ENCODE data around the gene TNNT3.
"Not testable (repeated sequence)": the region's sequence is repeated elsewhere in the genome, so short reads cannot be mapped to it uniquely, and the experiment has no call there.

Gene TNNT3

DNA sequence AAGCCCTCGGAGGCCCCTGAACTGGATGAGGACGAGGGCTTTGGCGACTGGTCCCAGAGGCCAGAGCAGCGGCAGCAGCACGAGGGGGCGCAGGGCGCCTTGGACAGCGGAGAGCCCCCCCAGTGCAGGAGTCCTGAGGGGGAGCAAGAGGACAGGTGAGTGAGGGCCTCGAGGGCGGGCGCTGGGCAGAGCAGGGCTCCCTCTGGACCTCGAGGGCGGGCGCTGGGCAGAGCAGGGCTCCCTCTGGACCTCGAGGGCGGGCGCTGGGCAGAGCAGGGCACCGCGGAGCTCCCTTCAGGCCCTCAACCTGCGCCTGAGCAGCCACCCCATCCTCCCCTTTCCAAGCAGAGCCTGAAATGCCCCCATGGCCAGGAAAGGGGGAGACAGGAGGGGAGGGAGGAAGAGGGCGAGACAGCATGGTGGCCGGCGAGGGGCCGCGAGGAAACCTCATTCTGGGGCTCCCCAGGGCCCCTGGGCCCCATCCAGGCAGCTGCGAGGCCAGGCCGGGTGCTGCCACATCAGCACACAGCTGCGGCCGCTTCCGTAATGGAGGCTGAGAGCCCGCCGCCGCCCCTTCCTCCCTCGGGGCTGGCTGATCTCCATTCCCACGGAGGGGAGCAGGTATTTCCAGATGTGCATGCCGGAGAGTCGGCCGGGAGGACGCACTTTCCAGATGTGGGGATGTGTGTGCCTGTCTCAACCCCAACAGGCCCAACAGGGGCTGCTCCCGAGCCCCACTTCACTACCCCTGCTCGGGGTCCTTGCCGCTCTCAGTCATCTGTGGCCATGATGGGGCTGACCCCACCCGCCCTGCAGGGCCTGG lies 37.9 kb upstream of the TNNT3 start:
- no peak for DNase-seq (ENCODE audit: low read depth in 2 of 2)

DNA sequence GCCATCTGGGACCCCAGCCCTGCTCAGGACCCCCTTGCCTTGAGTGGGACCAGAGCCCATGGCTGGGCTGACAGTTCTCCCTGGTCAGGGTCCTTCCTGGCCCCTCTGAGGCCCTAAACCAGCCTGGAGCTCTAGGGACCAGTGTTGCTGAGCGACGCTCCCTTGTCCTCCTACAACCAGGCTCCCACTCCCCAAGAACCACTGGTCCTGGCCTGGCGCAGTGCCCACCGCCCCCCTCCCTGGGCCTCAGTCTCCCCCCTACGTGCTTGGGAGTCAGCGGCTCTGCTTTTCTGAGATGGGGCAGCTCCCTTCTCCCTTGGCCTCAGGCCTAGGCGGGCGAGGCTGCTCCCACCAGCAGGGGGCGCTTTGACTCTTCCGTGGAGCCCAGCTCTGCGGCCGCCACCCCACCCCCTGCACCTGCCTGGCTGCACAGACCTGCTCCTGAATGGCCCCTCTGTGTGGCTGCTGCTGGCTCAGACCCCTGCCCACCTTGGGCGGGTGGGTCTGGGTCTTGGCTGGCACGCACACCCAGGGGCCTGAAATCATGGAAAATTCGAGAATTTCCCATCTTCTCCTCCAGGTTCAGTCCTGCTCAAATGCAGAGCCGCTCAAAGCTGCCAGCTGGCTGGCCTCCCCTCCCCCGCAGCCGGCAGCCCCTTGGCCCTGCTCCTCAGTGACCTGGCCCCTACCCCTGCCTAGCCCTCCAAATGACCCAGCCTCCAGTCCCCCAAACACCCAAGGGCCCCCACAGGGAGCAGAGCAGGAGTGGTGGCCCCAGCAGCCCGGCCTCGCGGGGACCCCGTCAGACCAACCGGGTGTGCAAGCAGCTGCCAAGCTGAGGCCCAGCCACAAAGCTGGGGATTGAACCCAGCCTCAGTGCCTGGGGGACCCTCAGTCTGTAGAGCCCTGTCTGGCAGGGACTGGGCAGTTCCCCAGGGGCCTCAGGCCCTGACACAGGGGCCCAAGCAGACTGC lies 37.0 kb upstream of the TNNT3 start:
- peak; percentile 68 to 75 for DNase-seq (ENCODE audit: low read depth in 2 of 2)

- DNase-seq (ENCODE audit: low read depth in 2 of 2), result no peak
Observed at GRCh38 chr11:1883346-1884302, 35.9 kb upstream of the TNNT3 start.

- DNase-seq (ENCODE audit: low read depth in 2 of 2), result no peak
Observed at GRCh38 chr11:1884303-1884700, 35.2 kb upstream of the TNNT3 start.

- not testable (repeated sequence) for DNase-seq (ENCODE audit: low read depth in 2 of 2)
Observed at GRCh38 chr11:1886551-1886950, 33.0 kb upstream of the TNNT3 start.

- no peak for DNase-seq (ENCODE audit: low read depth in 2 of 2)
Observed at GRCh38 chr11:1887451-1888346, 31.8 kb upstream of the TNNT3 start.

DNA sequence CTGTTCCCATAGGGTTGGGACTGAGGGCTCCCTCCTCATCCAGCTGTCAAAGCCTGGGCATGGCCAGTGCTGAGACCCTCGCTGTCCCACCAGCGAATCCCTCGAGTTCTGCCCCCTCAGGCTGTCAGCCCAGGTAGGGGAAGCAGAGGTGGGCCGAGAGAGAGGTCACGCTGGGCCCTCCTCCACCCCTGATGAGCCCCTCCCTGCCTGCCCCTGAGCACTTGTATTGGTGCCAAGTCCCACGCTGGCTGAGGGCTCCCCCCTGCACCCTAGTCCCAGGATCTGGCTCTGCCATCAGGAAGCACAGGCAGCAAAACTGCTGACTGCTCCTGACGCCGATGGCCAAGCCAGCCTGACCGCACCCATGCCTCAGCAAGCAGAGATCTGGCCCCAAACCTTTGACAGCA lies 31.2 kb upstream of the TNNT3 start:
- DNase-seq (ENCODE audit: low read depth in 2 of 2), result no peak

- no peak for DNase-seq (ENCODE audit: low read depth in 2 of 2)
Observed at GRCh38 chr11:1888811-1889210, 30.7 kb upstream of the TNNT3 start.

- peak; percentile 52 to 64 for DNase-seq (ENCODE audit: low read depth in 2 of 2)
Observed at GRCh38 chr11:1889224-1889930, 30.1 kb upstream of the TNNT3 start.

DNA sequence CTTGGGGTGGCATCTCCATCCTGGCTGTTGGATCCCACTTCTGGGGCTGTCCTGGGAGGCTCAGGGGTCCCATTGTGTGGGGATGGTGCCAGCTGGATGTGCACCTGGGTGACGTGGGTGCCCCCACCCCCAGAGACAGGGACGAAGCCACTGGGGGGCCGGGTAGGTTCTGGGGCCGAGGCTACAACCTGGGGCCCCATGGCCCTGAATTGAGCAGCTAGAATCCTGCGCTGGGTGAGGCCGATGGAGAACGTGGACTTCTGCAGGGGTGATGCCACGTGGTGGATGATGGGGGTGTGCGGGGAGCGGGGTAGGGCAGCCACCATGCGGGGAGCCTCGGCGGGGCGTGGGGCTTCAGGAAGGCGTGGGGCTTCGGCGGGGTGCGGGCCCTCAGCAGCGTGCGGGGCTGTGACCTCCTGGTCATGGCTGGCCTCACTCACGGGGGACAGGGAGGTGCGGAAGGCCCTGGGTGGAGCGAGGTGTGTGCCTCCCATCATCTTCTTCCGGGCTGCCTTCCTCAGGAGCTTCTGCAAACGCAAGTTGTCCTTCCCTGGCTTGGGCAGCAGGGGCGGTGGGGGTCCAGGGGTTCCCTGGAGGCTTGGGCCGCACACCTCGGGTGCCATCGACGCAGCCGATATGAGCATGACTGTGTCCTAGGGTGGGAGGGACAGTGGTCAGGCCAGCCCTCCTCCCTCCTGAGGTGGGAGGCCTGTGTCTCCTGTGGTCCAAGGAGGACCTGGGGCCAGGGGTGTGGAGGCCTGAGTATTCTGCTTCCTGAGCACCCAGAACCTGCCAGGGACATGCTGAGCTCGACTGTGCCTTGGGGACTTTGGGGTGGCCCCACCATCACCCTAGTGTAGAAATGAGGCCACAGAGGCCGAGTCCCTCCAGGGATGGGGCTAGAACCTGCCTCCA lies 29.3 kb upstream of the TNNT3 start:
- DNase-seq (ENCODE audit: low read depth in 2 of 2), result no peak

- no peak for DNase-seq (ENCODE audit: low read depth in 2 of 2)
Observed at GRCh38 chr11:1890856-1891830, 28.4 kb upstream of the TNNT3 start.

DNA sequence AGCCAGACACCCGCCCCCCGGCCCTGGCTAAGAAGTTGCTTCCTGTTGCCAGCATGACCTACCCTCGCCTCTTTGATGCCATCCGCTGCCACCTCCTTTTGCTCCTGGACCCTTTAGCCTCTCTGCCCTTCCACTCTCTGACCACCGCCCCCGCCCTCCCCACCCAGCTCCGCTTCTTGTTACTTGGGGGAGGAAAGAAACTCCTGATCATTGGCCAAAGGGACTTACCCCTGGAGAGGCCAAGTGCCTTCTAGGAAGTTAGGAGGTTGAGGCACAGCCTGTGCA lies 27.7 kb upstream of the TNNT3 start, which contains the start of gene PRR33:
TSS of gene PRR33 (minus strand) at position 65 of the 285 bp plus-strand sequence. CDS start 1,311 bp downstream, outside the sequence.
- no peak for DNase-seq (ENCODE audit: low read depth in 2 of 2)

GRCh38 chr11:1892116-1892515 lies 27.4 kb upstream of the TNNT3 start:
- no peak for DNase-seq (ENCODE audit: low read depth in 2 of 2)

- DNase-seq (ENCODE audit: low read depth in 2 of 2), result no peak
Observed at GRCh38 chr11:1892558-1892957, 26.9 kb upstream of the TNNT3 start.

DNA sequence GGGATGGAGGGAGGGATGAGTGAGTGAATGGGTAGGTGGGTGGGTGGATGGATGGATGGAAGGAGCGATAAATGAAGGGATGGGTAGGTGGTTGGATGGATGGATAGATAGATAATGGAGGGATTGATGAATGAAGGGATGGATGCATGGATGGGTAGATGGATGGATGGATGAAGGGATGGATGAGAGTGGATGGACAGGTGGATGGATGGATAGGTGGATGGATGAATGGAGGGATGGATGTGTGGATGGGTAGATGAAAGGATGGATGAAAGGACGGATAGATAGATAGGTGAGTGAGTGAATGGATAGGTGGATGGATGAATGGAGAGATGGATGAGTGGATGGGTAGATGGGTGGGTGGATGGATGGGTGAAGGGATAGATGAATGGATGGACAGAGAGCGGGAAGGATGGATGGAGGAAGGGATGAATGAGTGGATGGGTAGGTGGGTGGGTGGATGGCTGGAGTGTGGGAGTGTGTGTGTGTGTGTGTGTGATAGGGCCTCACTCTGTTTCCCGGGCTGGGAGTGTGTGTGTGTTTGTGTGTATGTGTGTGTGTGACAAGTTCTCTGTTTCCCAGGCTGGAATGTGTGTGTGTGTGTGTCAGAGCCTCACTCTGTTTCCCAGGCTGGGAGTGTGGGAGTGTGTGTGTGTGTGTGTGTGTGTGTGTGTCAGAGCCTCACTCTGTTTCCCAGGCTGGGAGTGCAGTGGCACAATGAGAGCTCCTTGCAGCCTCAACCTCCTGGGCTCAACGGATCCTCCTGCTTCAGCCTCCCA lies 25.7 kb upstream of the TNNT3 start:
- DNase-seq (ENCODE audit: low read depth in 2 of 2), result no peak

GRCh38 chr11:1894759-1895158 lies 24.7 kb upstream of the TNNT3 start:
- no peak for DNase-seq (ENCODE audit: low read depth in 2 of 2)

DNA sequence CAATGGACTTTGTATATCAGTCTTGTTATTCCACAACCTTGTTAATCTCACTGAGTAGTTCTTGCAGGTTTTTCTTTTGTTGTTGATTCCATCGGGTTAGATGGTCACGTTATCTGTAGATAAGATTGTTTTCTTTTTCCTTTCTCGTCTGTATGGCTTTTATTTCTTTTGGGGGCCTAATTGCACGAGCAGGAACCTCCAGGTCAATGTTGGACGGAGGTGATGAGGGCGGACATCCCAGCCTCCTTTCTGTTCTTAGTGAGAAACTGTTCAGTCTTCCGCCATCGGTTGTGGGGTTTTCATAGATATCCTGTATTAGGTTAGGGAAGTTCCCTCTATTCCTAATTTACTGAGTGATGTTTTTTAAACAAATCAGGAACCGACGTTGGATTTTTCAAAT lies 23.0 kb upstream of the TNNT3 start:
- DNase-seq (ENCODE audit: low read depth in 2 of 2), result no peak

Data from stimulated activated CD4-positive, alpha-beta T cell treated with anti-CD3 and anti-CD28 coated beads, Interleukin-15, amount 100 ng/mL, for 48 hours (primary cell).